Muscle of back (tissue), 13 donors: ENCODE data around the gene ATXN7L3B. TPM values are rescaled to one million over a fixed set of nuclear protein-coding genes. Genes with fewer than 3 reads are reported as not detected.
"Not testable (repeated sequence)": the region's sequence is repeated elsewhere in the genome, so short reads cannot be mapped to it uniquely, and the experiment has no call there.

Experiments used
- DNase-seq, 3 donors: peaks; one replicate each; pipeline versions ENCODE4 v3.0.0 to v3.0.0-alpha.2; 2013
- long read RNA-seq, 9 donors: transcript quantifications; one replicate each; lab custom pipeline, GENCODE V29; 2026
- polyA plus RNA-seq, 10 donors: library from polyadenylated mRNA; unstranded; fragments of 120-200 nt; gene quantifications; one replicate each; pipeline ENCODE4 v1.2.1, GENCODE V29; 2013; ENCODE audit not compliant: insufficient read length in 10 of 10

ATXN7L3B gene
- 10 to 100 TPM; 42.0 to 57.1 (median 48.0) TPM for polyA plus RNA-seq
- long read RNA-seq, donor 1, full-length matches to known transcripts = 122 of 122 reads
- long read RNA-seq, donor 1, partial matches to known transcripts = 0 of 122 reads
- long read RNA-seq, donor 1, other reads (novel, unspliced or antisense) = 0 of 122 reads
- long read RNA-seq, donor 2, full-length matches to known transcripts = 87 of 87 reads
- long read RNA-seq, donor 2, partial matches to known transcripts = 0 of 87 reads
- long read RNA-seq, donor 2, other reads (novel, unspliced or antisense) = 0 of 87 reads
- long read RNA-seq, donor 3 = 0 reads
- long read RNA-seq, donor 4, full-length matches to known transcripts = 105 of 105 reads
- long read RNA-seq, donor 4, partial matches to known transcripts = 0 of 105 reads
- long read RNA-seq, donor 4, other reads (novel, unspliced or antisense) = 0 of 105 reads
- long read RNA-seq, donor 5, full-length matches to known transcripts = 135 of 135 reads
- long read RNA-seq, donor 5, partial matches to known transcripts = 0 of 135 reads
- long read RNA-seq, donor 5, other reads (novel, unspliced or antisense) = 0 of 135 reads
- long read RNA-seq, donor 6, full-length matches to known transcripts = 150 of 150 reads
- long read RNA-seq, donor 6, partial matches to known transcripts = 0 of 150 reads
- long read RNA-seq, donor 6, other reads (novel, unspliced or antisense) = 0 of 150 reads
- long read RNA-seq, donor 7, full-length matches to known transcripts = 89 of 89 reads
- long read RNA-seq, donor 7, partial matches to known transcripts = 0 of 89 reads
- long read RNA-seq, donor 7, other reads (novel, unspliced or antisense) = 0 of 89 reads
- long read RNA-seq, donor 8, full-length matches to known transcripts = 105 of 105 reads
- long read RNA-seq, donor 8, partial matches to known transcripts = 0 of 105 reads
- long read RNA-seq, donor 8, other reads (novel, unspliced or antisense) = 0 of 105 reads
- long read RNA-seq, donor 9, full-length matches to known transcripts = 13 of 13 reads
- long read RNA-seq, donor 9, partial matches to known transcripts = 0 of 13 reads
- long read RNA-seq, donor 9, other reads (novel, unspliced or antisense) = 0 of 13 reads

- peak; percentile 94 to 98 (median 97) for DNase-seq
These were observed at the start of gene ATXN7L3B for GRCh38 chr12:74537707-74538385. TSS of gene ATXN7L3B (plus strand) at chr12:74537835. CDS start at chr12:74538113, 278 bp downstream.

GRCh38 chr12:74488134-74488533, 49.5 kb upstream of the ATXN7L3B start:
- DNase-seq = no peak

DNA sequence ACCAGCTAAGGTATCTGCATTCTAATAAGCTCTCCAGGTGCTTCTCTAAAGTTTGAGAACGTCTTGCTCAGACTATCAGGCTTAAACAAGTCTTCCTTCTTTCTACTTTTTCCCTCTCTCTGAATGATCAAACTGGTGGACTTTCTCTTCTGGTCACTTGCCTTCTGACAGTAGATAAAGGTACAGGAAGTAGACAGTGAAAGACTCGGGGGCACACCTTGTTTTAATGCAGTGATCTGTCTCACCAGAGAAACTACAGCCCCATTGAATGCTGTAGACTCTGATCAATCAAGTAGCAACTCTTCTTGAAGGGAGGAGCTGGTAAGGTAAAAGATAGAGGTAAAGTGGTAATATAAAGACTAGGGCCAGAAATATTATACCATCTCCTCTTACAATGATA, 48.1 kb upstream of the ATXN7L3B start:
- no peak for DNase-seq

GRCh38 chr12:74490390-74491064, 47.1 kb upstream of the ATXN7L3B start:
- DNase-seq = no peak

DNA sequence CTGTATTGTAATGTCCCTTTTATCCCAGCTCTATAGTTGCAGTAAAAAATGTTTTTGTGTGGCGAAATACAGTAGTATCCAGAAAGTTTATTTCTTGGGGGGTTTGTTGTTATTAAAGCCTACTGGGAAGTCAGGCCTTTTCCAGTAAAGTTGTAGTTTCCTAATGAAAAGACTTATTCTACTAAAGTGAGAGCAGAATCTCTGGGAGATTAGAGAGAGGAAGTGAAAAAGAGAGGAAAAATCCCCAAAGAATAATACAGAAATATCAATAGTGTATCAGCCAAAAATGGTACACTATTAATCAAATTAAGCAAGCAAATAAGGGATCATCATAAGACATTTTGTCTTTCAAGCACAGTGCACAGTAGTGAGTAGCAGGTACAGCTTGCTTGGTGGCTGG, 46.3 kb upstream of the ATXN7L3B start:
- no peak for DNase-seq

- DNase-seq = no peak
These were observed 38.4 kb upstream of the ATXN7L3B start for GRCh38 chr12:74499192-74499591.

GRCh38 chr12:74508873-74509657, 28.6 kb upstream of the ATXN7L3B start:
- DNase-seq = not testable (repeated sequence)

GRCh38 chr12:74509886-74510285, 27.7 kb upstream of the ATXN7L3B start:
- no peak for DNase-seq

DNA sequence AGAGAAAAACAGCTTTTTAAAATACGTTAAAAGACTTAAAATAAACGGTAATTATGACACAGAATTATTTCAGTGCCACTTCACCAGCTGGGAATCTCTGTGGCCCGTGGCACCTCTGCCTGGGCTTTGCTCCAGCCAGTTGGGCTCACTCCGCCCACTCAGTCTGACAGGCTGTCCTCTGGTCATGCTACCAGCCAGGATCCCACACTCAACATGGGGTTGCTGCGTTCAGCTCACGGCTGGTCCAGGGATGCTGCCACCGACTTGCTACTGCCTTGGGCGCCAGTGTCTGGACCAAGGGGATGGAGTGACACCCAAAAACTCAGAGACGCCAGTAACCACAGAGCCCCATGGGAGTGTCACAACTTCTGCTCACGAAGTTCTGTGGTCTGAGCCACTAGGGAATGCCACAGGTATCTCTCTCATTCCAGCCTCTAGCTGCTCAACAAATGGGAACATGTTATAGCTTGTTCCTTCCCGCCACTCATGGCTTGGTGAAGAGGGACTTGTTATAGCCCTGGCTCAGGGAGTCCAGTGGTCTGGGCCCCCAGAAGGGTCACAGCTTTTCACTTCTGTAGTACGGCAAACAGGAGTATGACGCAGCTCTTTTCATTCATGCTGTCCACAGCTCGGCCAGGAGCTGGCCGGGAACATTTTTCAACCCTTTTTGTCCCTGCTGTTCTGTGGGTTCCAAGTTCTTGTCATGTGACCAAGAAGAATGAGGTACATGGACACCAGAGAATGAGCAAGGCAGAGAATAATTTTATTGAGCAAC, 23.4 kb upstream of the ATXN7L3B start:
- DNase-seq = no peak

- DNase-seq = no peak
These were observed 21.8 kb upstream of the ATXN7L3B start for GRCh38 chr12:74515849-74516248.

DNA sequence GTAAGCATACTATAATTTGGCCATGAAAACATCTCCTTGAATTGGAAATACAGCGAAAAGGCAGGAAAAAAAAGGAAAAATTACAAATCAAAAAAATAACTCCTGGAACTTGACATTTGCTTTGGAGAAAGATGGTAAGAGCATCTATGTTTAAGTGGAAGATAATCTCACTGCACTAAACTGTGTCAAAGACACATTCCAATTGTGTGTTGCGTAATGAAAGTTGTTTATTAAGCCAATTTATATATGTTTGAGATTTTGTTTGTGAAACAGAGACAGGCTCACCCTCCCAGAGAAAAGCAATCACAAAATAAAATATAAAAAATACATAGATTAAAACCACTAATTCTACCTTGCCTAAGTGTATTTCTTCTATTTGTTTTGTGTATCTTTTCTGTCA, 11.1 kb upstream of the ATXN7L3B start:
- no peak for DNase-seq

DNA sequence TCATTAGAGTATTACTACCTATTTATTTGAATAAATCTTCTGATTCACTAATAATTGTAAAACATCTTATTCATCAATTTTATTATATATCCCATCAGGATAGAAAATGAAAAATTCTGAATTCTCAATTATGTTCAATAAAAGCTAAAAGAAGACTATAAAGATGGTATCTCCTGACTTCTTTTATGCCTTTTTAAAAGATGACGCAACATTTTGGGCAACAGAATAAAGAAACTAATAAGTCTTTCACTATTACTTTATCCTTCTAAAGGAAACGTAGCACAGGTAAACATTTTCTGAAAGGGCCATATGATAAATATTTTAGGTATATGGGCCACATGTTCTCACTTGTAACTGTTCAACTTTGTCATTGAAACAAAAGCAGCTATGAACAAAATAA, 10.1 kb upstream of the ATXN7L3B start:
- DNase-seq = no peak

DNA sequence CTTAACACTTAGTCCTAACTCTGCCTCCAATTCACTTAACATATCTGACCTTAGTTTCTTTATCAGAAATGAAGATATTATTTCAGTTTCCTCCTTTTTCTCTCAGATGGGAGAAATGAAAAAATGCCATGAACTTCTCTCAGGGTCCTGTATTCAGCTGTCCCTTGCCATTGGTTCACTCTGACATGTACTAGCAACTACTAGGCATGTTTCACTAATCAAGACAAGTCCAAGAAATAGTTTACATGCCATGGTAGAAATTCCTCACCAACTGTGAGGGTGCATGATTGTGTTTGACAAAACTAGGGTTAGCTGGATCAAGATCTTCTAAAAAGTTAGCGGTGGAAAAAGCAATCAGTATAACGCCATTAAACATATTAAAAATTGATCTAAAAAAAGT, 7.0 kb upstream of the ATXN7L3B start:
- no peak for DNase-seq

GRCh38 chr12:74535536-74535935, 2.1 kb upstream of the ATXN7L3B start:
- no peak for DNase-seq

DNA sequence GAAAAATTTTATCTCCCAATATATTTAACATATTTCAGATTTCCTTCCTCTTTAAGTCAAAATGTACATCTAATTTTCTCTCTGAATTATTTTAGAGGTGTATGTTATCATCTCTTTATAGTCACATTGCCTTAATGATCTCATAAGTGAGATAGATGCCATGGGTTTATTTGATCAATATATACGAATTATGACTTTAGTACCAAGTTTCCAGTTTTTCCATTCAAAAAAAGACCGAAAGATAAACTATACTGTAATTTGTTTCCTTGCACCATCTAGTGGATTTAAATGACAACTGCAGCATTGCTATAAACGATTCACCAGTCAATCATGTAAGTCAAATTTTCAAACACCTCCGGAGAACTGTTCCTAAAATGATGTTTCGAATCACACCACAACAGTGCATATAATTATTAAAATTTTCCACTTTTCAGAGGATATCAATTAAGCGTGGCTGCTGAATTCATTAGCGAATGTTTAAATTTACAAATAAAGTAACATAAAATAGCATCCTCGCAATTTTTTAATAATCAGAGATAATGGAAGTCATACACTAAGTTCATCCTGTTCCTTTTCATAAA, 419 bp upstream of the ATXN7L3B start:
- peak; percentile 52 to 75 (median 59) for DNase-seq

DNA sequence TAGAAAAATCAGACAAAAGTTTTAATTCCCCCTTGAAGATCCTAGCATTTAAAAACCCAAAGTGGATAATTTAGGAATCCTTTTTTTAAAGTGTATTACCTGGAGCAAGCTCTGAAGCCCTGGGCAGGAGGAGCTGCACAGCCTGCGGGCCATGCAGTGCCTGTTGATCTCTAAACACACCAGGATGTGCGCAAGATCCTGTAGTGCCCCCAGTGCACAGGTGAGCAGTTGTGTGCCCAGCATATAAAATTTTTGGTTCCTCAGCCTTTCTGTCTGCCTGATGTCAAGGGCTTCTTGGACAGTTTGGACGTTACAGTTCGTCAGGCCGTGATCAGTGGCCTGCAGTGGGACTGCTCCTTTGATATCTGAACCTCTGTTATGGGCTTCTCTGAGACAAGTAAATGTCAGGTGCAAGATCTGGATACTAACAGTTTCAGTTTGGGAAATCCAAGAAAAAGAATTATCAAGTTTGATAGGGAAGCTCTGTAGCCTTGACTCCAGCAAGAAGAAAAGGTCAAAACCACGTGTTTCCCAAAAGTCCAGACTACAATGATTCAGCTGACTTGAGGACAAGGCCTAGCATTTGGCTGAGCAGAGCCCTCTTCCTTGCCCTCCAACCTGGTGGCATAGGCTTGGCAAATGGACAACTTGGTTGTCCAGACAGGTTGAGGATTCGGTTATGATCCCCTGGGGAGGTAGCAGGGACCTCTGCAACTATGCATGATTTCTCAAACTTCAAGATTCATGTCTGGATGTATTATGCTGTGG, 1.0 kb downstream of the ATXN7L3B start:
- peak in 2 of 3 donors; percentile 13 to 20 for DNase-seq

DNA sequence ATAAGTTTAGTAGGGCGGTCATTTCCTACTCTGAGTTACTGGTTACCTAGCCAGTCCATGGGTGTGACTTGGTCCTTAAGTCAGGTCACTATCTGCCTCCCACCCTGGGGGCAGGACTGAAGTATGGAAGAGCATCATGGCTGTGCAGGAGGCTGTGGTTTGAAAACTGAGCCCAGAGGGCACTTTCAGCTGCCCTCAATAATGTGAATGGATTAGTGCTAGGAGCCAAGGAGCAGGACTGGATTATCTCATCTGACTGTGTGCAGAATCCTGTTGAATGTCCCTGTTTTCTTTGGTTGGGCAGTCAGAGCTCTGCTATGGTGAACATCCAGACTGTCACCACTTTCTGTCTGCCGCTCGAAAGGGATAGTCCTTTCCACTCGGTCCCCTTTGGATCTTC, 1.6 kb downstream of the ATXN7L3B start:
- peak in 1 of 3 donors; percentile 5 for DNase-seq
